HL-60 (cell line): ENCODE results near the gene TSSK6.
A peak's percentile ranks its signal among the peaks of the same experiment; 100 is the strongest.

ENCODE experiments used
- DNase-seq, 2 experiments: peaks; one replicate each; pipeline ENCODE4 v3.0.0-alpha.2; 2010 to 2020; ENCODE audit warnings: low read depth in 1 of 2, low spot score in 1 of 2
- H3K27ac ChIP-seq: fragments of 250-450 bp; sonication (Bioruptor Pico); replicated peaks from 2 replicates; pipeline ENCODE4 v1.5.1; 2020; ENCODE audit warnings: mild to moderate bottlenecking, moderate library complexity
- H3K27me3 ChIP-seq: fragments of 250-450 bp; sonication (Bioruptor Pico); 2 replicates; pipeline ENCODE4 v1.5.1; 2021; ENCODE audit warnings: mild to moderate bottlenecking, moderate library complexity; ENCODE audit not compliant: insufficient read depth, poor library complexity, severe bottlenecking
- H3K4me3 ChIP-seq: replicated peaks from 2 replicates; pipeline ENCODE4 v1.5.1; 2011; ENCODE audit warnings: mild to moderate bottlenecking, control low read depth, low read length; ENCODE audit not compliant: insufficient read depth
- CTCF ChIP-seq: IDR thresholded peaks from one replicate; pipeline ENCODE4 v1.5.1; 2011; ENCODE audit warnings: low read length, control low read depth, inconsistent platforms; ENCODE audit not compliant: insufficient read depth
- GABPA ChIP-seq: IDR thresholded peaks from 2 replicates; pipeline ENCODE4 v1.6.1; 2012; ENCODE audit warnings: low read depth
- POLR2AphosphoS5 ChIP-seq: IDR thresholded peaks from 2 replicates; pipeline ENCODE4 v1.6.1; 2012; ENCODE audit warnings: low read depth
- REST ChIP-seq: IDR thresholded peaks from 2 replicates; pipeline ENCODE4 v1.6.1; 2012; ENCODE audit warnings: low read depth; ENCODE audit not compliant: insufficient replicate concordance
- SPI1 ChIP-seq: IDR thresholded peaks from 2 replicates; pipeline ENCODE4 v1.6.1; 2012; ENCODE audit warnings: low read depth, mild to moderate bottlenecking, borderline replicate concordance

The TSSK6 gene

DNA sequence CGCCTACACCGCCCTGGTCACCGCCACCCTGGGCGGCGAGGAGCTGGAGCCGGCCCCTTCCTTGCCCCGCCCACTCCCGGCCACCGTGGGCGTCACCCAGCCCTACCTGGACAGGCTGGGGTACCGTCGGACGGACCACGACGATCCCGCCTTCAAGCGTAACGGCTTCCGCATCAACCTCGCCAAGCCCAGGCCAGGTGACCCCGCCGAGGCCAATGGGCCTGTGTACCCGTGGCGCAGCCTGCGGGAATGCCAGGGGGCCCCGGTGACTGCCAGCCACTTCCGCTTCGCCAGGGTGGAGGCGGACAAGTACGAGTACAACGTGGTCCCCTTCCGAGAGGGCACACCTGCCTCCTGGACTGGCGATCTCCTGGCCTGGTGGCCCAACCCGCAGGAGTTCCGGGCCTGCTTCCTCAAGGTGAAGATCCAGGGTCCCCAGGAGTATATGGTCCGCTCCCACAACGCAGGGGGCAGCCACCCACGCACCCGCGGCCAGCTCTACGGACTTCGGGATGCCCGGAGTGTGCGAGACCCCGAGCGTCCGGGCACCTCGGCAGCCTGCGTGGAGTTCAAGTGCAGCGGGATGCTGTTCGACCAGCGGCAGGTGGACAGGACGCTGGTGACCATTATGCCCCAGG is 29.7 kb upstream of the TSSK6 start:
- DNase-seq = no peak
- Histone ChIP-seq H3K27me3 (no peaks in the 10 kb centered on the region), H3K4me3 (no peak overlapping the region), H3K27ac (no peak overlapping the region)
- TF ChIP-seq POLR2AphosphoS5 = no peak
- TF ChIP-seq REST = no peak
- TF ChIP-seq GABPA = no peak
- TF ChIP-seq SPI1 = no peak
- TF ChIP-seq CTCF = no peak

DNA sequence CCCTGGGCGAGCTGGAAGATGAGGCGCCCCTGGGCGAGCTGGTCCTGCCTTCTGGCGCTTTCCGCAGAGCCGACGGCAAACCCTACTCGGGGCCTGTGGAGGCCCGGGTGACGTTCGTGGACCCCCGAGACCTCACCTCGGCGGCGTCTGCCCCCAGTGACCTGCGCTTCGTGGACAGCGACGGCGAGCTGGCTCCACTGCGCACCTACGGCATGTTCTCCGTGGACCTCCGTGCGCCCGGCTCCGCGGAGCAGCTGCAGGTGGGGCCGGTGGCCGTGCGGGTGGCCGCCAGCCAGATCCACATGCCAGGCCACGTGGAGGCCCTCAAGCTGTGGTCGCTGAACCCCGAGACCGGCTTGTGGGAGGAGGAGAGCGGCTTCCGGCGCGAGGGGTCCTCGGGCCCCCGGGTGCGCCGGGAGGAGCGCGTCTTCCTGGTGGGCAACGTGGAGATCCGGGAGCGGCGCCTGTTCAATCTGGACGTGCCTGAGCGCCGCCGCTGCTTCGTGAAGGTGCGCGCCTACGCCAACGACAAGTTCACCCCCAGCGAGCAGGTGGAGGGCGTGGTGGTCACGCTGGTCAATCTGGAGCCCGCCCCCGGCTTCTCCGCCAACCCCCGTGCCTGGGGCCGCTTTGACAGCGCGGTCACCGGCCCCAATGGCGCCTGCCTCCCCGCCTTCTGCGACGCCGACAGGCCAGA is 29.1 kb upstream of the TSSK6 start:
- no peaks in the 10 kb centered on the region for H3K27me3 ChIP-seq
- DNase-seq = no peak
- H3K4me3 ChIP-seq = no peak overlapping the region
- no peak overlapping the region; the same call in 1 of the 2 replicates for H3K27ac ChIP-seq
- TF ChIP-seq CTCF = no peak
- no peak for TF ChIP-seq POLR2AphosphoS5
- no peak for TF ChIP-seq SPI1
- no peak for TF ChIP-seq REST
- no peak for TF ChIP-seq GABPA

- Histone ChIP-seq H3K27me3 (no peaks in the 10 kb centered on the region), H3K4me3 (no peak overlapping the region), H3K27ac (peak overlapping the region; percentile 85)
- TF ChIP-seq REST = no peak
- no peak for TF ChIP-seq SPI1
- TF ChIP-seq CTCF = no peak
- no peak for DNase-seq
Observed at GRCh38 chr19:19543640-19544039, 28.3 kb upstream of the TSSK6 start.
